Activated CD8-positive, alpha-beta T cell treated with anti-CD3 and anti-CD28 coated beads for 36 hours (primary cell): ENCODE measurements around the gene SMIM38. TPM values are rescaled to one million over a fixed set of nuclear protein-coding genes. Genes with fewer than 3 reads are reported as not detected.

Experiments used
- ATAC-seq: fragments of 200-7000 bp; cut with Tn5 transposase; one replicate; pipeline ENCODE4 v1.10.0; 2021; ENCODE audit warnings: mild to moderate bottlenecking, moderate library complexity
- CTCF ChIA-PET: fragments of 350-600 bp; sonication (Branson Sonifier 250); formaldehyde crosslinking; loops from one replicate; lab custom pipeline; 2021; ENCODE audit warnings: antibody characterized with exemption; lab: Charles Lee
- POLR2A ChIA-PET: fragments of 350-600 bp; sonication (Branson Sonifier 250); formaldehyde crosslinking; loops from one replicate; lab custom pipeline; 2021; ENCODE audit warnings: antibody characterized with exemption; lab: Charles Lee
- DNase-seq: peaks from one replicate; pipeline ENCODE4 v3.0.0-alpha.2; 2020
- H3K27ac Mint-ChIP-seq: one replicate; pipeline ENCODE4 v1.8.0; 2021; ENCODE audit warnings: mild to moderate bottlenecking, mixed read lengths
- H3K27me3 Mint-ChIP-seq: one replicate; pipeline ENCODE4 v1.8.0; 2021; ENCODE audit warnings: mixed read lengths
- H3K36me3 Mint-ChIP-seq: one replicate; pipeline ENCODE4 v1.8.0; 2021; ENCODE audit warnings: low read depth, mixed read lengths
- H3K4me1 Mint-ChIP-seq: one replicate; pipeline ENCODE4 v1.8.0; 2021; ENCODE audit warnings: low read depth, mixed read lengths
- H3K4me3 Mint-ChIP-seq: one replicate; pipeline ENCODE4 v1.8.0; 2021; ENCODE audit warnings: mild to moderate bottlenecking, moderate library complexity, mixed read lengths
- H3K9me3 Mint-ChIP-seq: one replicate; pipeline ENCODE4 v1.8.0; 2021; ENCODE audit warnings: mixed read lengths
- CTCF ChIP-seq: fragments of 200-600 bp; IDR thresholded peaks from one replicate; pipeline ENCODE4 v1.8.0; 2022; ENCODE audit warnings: antibody characterized with exemption, mild to moderate bottlenecking
- intact Hi-C: fragments of 100-400 bp; cut with micrococcal nuclease; formaldehyde crosslinking; loops from one replicate; pipeline ENCODE4 v1.10.0; 2022
- total RNA-seq, 2 experiments: library from RNA; stranded (reverse); gene quantifications; one replicate each; pipeline ENCODE4 v1.2.3, GENCODE V29; 2021

SMIM38 gene
- total RNA-seq, 2 experiments from 2014 or later: 0.31 to 0.77 TPM

GRCh38 chr11:69171476-69172240 lies 15.9 kb downstream of the SMIM38 start:
- Mint-ChIP-seq H3K4me1 (peaks cover 13% of the 10 kb centered on the region), H3K36me3 (no peaks in the 10 kb centered on the region), H3K27ac (no peak overlapping the region), H3K4me3 (no peak overlapping the region), H3K27me3 (peaks cover 3% of the 10 kb centered on the region), H3K9me3 (peaks cover 14% of the 10 kb centered on the region)
- POLR2A ChIA-PET: no interaction called here
- CTCF ChIA-PET: no interaction called here
- TF ChIP-seq CTCF: no peak
- no peak for DNase-seq
- ATAC-seq: no peak
- intact Hi-C loops: no loop called here

- ChIA-PET POLR2A (no interaction called here), CTCF (no interaction called here)
- DNase-seq (no peak), ATAC-seq (peak; percentile 78)
- no peaks in the 10 kb centered on the region for H3K36me3 Mint-ChIP-seq
- peaks cover 3% of the 10 kb centered on the region for H3K4me1 Mint-ChIP-seq
- no peak overlapping the region for H3K4me3 Mint-ChIP-seq
- peaks cover 14% of the 10 kb centered on the region for H3K9me3 Mint-ChIP-seq
- H3K27me3 Mint-ChIP-seq: peaks cover 2% of the 10 kb centered on the region
- no peak for TF ChIP-seq CTCF
- no peak overlapping the region for H3K27ac Mint-ChIP-seq
- intact Hi-C loops: no loop called here
Observed at GRCh38 chr11:69172674-69173073, 16.9 kb downstream of the SMIM38 start.

GRCh38 chr11:69173331-69173730 lies 17.6 kb downstream of the SMIM38 start:
- CTCF ChIA-PET: no interaction called here
- Mint-ChIP-seq H3K27me3 (no peaks in the 10 kb centered on the region), H3K9me3 (peaks cover 14% of the 10 kb centered on the region), H3K4me1 (peaks cover 1% of the 10 kb centered on the region), H3K4me3 (no peak overlapping the region), H3K27ac (no peak overlapping the region), H3K36me3 (no peaks in the 10 kb centered on the region)
- ATAC-seq (no peak), DNase-seq (no peak)
- no peak for TF ChIP-seq CTCF
- intact Hi-C loops: no loop called here
- POLR2A ChIA-PET: no interaction called here

- no peak for ATAC-seq
- Mint-ChIP-seq H3K27me3 (no peaks in the 10 kb centered on the region), H3K9me3 (peaks cover 14% of the 10 kb centered on the region), H3K27ac (no peak overlapping the region), H3K36me3 (no peaks in the 10 kb centered on the region), H3K4me3 (no peak overlapping the region), H3K4me1 (peaks cover 1% of the 10 kb centered on the region)
- DNase-seq: no peak
- intact Hi-C loops: no loop called here
- POLR2A ChIA-PET: no interaction called here
- TF ChIP-seq CTCF: no peak
- CTCF ChIA-PET: no interaction called here
Observed at GRCh38 chr11:69173925-69174581, 18.3 kb downstream of the SMIM38 start.

GRCh38 chr11:69174841-69175240 lies 19.1 kb downstream of the SMIM38 start:
- TF ChIP-seq CTCF: no peak
- DNase-seq (no peak), ATAC-seq (no peak)
- POLR2A ChIA-PET: interaction anchor here (1.1 kb wide), 1 partner anchor 41 kb away, joined by 3 read pairs; no protein-coding TSS in a partner anchor
- H3K4me3 Mint-ChIP-seq: no peak overlapping the region
- CTCF ChIA-PET: interaction anchor here (0.5 kb wide), 1 partner anchor 130 kb away, joined by 3 read pairs; no protein-coding TSS in a partner anchor
- H3K36me3 Mint-ChIP-seq: no peaks in the 10 kb centered on the region
- H3K27me3 Mint-ChIP-seq: no peaks in the 10 kb centered on the region
- H3K27ac Mint-ChIP-seq: no peak overlapping the region
- intact Hi-C loops: no loop called here
- peaks cover 14% of the 10 kb centered on the region for H3K9me3 Mint-ChIP-seq
- H3K4me1 Mint-ChIP-seq: peaks cover 1% of the 10 kb centered on the region
